Posterior vena cava (tissue), 2 donors: ENCODE results near the gene FAM168A. TPM values are rescaled to one million over a fixed set of nuclear protein-coding genes. Genes with fewer than 3 reads are reported as not detected.

Experiments used
- DNase-seq: peaks from one replicate; pipeline ENCODE4 v3.0.0-alpha.2; 2020; ENCODE audit warnings: low spot score
- intact Hi-C, 2 donors: fragments of 100-400 bp; cut with DNase I; formaldehyde crosslinking; loops; one replicate each; pipeline versions ENCODE4 v1.14.1 to v1.14.2; 2022 to 2023
- long read RNA-seq, 2 donors: library from polyadenylated mRNA; unstranded; transcript quantifications; one replicate each; pipeline ENCODE4 v2.0.0, GENCODE V29; 2020 to 2021
- total RNA-seq, 2 donors: library from RNA; stranded (reverse); fragmentation: NEBNext Ultra II Directional; extraction: Animal tissue kit (Norgen Biotek cat#: 25700); gene quantifications; one replicate each; pipeline ENCODE4 v1.2.1, GENCODE V29; 2021
- donor health status: DM: yes; HTN: yes; CAD: no.
- donor health status: DM: yes; HTN: yes; CAD: no.

The FAM168A gene, protein sequence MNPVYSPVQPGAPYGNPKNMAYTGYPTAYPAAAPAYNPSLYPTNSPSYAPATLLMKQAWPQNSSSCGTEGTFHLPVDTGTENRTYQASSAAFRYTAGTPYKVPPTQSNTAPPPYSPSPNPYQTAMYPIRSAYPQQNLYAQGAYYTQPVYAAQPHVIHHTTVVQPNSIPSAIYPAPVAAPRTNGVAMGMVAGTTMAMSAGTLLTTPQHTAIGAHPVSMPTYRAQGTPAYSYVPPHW
- total RNA-seq: 10 to 100 TPM; 32.7 to 38.3 TPM
- long read RNA-seq, donor 1, partial matches to known transcripts: 0 of 8 reads
- long read RNA-seq, donor 1, other reads (novel, unspliced or antisense): 8 of 8 reads
- long read RNA-seq, donor 2, partial matches to known transcripts: 4 of 4 reads
- long read RNA-seq, donor 2, other reads (novel, unspliced or antisense): 0 of 4 reads

GRCh38 chr11:73597956-73598718 is at the start of gene FAM168A:
Gene FAM168A (minus strand): TSS chr11:73598112. CDS start chr11:73468474, 129,638 bp downstream.
- intact Hi-C loops: no loop called here
- DNase-seq: peak; percentile 99

- DNase-seq: peak; percentile 95
- intact Hi-C loops: no loop called here
These were observed 49.7 kb upstream of the FAM168A start for GRCh38 chr11:73647459-73648100.

DNA sequence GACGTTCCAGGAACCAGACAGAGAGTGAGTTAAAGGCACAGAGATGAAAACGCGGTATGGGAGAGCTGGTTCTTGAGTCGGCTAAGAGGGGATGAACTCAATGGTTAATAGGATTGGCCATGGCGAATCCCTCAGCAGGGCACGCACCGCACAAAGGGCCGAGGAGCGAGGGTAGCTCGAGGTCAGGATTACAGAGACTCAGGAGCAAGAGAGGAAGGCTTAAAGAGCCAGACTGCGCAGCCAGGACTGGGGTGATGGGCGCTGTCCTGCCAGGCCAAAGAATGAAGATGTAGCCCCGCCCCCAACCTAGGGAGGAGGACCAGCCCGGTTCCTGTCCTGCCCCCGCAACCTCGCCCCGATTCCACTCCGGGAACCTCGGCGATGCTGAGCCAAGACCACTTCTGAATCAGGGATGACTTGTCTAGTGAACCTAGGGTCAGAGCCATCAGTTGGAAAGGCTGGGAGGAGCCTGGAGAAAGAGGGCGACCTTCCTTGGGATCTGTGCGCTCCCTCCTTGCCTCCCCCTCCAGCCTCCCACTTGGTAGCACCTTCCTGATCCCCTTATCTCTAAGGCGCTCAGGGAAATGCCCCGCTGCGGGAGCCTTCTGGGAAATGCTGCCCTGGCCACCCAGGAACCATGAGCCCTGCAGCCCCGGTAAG is 48.2 kb upstream of the FAM168A start, which contains the start of gene PLEKHB1:
PLEKHB1 (plus strand) TSS at position 610 of the 660 bp plus-strand sequence; CDS start at position 638, 28 bp downstream.
- intact Hi-C loops: no loop called here

GRCh38 chr11:73645121-73645969 is 47.4 kb upstream of the FAM168A start:
- no peak for DNase-seq
- intact Hi-C loops: no loop called here

More for the DNA sequence above, 48.2 kb upstream of the FAM168A start, which contains the start of gene PLEKHB1:
- no peak for DNase-seq

- intact Hi-C loops: no loop called here
- DNase-seq: no peak
These were observed 43.8 kb upstream of the FAM168A start for GRCh38 chr11:73641668-73642067.

GRCh38 chr11:73640592-73640991 is 42.7 kb upstream of the FAM168A start:
- intact Hi-C loops: no loop called here
- DNase-seq: no peak

- no peak for DNase-seq
- intact Hi-C loops: no loop called here
These were observed 39.1 kb upstream of the FAM168A start for GRCh38 chr11:73637012-73637411.

GRCh38 chr11:73636249-73636648 is 38.3 kb upstream of the FAM168A start:
- DNase-seq: no peak
- intact Hi-C loops: no loop called here

- intact Hi-C loops: no loop called here
- DNase-seq: no peak
These were observed 37.8 kb upstream of the FAM168A start for GRCh38 chr11:73635721-73636120.

DNA sequence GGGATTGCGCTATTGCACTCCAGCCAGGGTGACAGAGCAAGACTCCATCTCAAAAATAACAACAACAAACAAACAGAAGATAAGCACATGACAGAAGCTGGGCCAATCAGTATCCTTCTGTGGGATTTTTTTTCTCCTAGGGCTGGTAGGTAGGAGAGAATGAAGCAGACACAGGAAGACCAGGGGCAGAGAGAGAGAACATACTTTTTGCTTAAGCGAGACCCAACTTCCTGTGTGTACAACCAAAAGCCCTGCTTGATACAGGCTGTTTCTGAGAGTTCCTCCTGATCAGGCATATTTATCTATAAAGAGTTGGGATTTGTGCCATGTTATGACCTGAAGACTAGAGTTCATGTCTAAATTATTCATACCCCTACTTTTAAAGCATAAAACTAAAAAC is 36.1 kb upstream of the FAM168A start:
- DNase-seq: no peak
- intact Hi-C loops: no loop called here

DNA sequence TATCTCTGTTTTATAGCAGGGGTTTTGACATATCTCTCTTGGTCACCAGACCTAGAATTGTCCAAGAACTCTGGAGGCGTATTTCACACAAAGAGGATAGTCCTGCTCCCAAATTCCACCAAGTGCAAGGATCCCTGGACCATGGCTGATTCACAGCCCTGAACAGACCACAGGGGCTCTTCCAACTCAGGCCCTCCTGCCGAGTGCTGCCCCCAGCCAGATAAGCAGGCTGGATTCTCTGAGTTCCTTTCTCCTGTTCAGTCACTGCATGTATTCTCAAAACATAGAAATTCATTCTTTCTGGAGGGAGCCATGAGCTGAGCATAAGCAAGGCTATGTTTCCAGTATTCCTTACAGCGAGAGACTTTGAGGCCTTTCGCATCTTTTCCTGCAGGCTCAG is 35.1 kb upstream of the FAM168A start:
- no peak for DNase-seq
- intact Hi-C loops: no loop called here

DNA sequence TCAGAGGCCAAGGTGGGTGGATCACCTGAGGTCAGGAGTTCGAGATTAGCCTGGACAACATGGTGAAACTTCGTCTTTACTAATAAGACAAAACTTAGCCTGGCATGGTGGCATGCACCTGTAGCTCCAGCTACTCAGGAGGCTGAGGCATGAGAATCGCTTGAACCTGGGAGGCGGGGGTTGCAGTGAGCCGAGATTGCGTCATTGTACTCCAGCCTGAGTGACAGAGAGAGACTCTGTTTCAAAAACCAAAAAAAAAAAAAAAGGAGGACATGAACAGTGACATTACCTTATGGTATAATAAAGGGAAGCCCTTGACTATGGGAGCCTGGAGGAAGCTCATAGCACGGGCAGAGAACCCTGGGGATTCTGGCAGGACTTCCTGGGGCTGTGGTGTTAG is 32.0 kb upstream of the FAM168A start:
- intact Hi-C loops: loop anchor here in 1 of 2 donors (5.0 kb wide), 1 partner anchor 32 kb away; no protein-coding TSS in a partner anchor
- no peak for DNase-seq

- intact Hi-C loops: loop anchor here in 1 of 2 donors (5.0 kb wide), 1 partner anchor 36 kb away; no protein-coding TSS in a partner anchor
- peak; percentile 83 for DNase-seq
These were observed 27.9 kb upstream of the FAM168A start for GRCh38 chr11:73625696-73626318.

- intact Hi-C loops: no loop called here
- no peak for DNase-seq
These were observed 25.8 kb upstream of the FAM168A start for GRCh38 chr11:73623686-73624085.

- intact Hi-C loops: no loop called here
These were observed 25.1 kb upstream of the FAM168A start for GRCh38 chr11:73622926-73623593.

DNA sequence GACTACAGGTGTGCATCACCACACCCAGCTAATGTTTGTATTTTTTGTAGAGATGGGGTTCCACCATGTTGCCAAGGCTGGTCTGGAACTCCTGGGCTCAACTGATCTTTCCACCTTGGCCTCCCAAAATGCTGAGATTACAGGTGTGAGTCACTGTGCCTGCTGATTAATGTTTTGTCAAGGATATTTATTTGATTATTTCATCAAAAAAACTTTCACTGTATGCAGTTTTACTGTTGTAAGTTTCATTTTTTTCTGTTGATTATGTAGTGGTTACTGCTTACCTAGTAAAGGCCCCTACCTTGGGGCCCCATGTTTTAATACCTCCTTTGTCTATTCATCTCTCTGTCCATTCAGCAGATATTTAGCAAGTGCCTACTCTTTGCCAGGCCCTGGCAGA is 16.7 kb upstream of the FAM168A start:
- intact Hi-C loops: no loop called here
- DNase-seq: no peak

More at GRCh38 chr11:73622926-73623593, 25.1 kb upstream of the FAM168A start:
- DNase-seq: no peak

GRCh38 chr11:73612601-73613140 is 14.8 kb upstream of the FAM168A start:
- intact Hi-C loops: no loop called here
- DNase-seq: no peak
